ENCODE measurements around the gene ATP5F1B.
"Not testable (repeated sequence)": the region's sequence is repeated elsewhere in the genome, so short reads cannot be mapped to it uniquely, and the experiment has no call there.

The ATP5F1B gene

DNA sequence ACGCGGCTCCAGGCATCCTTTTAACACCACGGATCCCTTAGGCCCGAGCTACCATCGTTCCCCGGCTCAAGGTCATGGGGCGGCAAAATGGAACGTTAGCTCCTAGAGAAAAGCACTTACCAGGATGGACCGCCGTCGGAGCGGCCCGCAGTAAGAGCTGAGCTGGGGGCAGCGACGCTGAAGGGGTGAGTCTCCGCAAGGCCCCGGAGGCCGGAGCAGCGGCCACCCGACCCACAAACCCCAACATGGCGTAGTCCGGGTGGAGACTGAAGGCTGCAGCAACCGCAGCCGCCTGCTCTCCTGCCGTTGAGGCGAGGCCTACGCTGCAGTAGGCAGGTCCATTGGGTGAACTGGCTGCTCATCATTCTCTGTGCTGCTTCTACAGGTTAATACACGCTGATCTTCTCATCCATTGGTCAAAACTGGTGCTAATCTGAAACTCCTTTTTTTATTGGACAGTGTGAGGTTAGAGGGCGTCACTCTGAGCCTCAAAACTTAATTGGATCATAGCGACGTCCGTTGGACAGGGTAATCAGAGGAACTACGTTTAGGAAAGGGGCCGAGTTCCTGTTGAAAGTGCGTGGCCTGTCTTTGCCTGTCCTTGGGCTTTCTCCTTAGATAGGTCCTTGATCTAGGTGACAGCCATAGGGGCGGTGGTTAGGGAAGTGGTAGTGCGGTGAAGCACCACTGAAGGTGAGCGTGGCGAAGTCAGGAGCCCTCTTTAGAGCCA is at the start of gene ATP5F1B:
TSS of gene ATP5F1B (minus strand) at position 268 of the 730 bp plus-strand sequence. CDS start at position 247, 21 bp downstream.
- peak; percentile 99 for DNase-seq

DNA sequence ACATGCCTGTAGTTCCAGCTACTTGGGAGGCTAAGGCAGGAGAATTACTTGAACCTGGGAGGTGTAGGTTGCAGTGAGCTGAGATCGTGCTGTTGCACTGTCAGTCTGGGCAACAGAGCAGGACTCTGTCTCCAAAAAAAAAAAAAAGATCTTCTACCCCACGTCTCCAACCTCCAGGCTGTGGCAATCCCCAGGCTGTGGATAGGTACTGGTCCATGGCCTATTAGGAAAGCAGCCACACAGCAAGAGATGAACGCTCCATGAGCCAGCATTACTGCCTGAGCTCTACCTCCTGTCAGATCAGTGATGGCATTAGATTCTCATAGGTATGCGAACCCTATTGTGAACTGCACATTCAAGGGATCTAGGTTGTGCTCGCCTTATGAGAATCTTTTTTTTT is 48.4 kb upstream of the ATP5F1B start:
- DNase-seq, result no peak

- DNase-seq, result peak; percentile 65
Measured at GRCh38 chr12:56688846-56689109, 43.0 kb upstream of the ATP5F1B start.

DNA sequence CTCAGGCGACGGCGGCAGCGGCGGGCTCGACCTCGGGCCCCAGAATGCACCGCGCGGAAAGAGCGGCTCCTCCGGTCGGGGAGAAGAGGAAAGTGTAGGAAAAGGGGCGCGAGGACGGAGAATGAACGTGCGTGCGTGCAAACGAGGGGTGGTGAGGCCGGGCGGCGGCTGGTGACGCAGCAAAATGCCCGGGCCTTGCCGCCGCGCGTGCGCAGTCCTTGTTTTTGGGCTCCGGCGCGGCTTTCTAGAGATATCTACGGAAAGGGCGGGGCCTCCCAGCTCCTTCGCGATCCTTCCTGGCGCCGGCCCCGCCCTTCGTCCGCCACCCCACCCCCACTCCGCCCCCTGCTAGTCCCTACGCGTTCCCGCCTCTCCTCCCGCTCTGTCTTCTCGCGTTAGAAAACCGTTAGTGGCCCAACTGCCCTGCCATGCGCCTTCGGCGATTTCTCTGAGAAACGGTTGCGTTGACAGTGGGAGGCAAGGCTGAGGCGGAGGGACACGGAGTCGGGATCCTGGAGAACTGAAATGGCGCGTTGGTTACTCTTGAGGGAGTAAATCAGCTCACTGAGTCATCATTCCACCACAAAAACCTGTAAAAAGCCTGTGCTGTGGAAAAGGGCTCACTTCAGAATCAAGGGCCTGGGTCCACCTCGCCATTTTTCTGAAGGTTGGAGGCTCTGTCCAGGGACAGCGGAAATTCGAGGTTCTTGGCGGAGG is 42.5 kb upstream of the ATP5F1B start, which contains the start of gene PTGES3:
TSS of gene PTGES3 (minus strand) at position 156 of the 717 bp plus-strand sequence. CDS start 285 bp downstream, outside the sequence.
- peak; percentile 99 for DNase-seq

DNA sequence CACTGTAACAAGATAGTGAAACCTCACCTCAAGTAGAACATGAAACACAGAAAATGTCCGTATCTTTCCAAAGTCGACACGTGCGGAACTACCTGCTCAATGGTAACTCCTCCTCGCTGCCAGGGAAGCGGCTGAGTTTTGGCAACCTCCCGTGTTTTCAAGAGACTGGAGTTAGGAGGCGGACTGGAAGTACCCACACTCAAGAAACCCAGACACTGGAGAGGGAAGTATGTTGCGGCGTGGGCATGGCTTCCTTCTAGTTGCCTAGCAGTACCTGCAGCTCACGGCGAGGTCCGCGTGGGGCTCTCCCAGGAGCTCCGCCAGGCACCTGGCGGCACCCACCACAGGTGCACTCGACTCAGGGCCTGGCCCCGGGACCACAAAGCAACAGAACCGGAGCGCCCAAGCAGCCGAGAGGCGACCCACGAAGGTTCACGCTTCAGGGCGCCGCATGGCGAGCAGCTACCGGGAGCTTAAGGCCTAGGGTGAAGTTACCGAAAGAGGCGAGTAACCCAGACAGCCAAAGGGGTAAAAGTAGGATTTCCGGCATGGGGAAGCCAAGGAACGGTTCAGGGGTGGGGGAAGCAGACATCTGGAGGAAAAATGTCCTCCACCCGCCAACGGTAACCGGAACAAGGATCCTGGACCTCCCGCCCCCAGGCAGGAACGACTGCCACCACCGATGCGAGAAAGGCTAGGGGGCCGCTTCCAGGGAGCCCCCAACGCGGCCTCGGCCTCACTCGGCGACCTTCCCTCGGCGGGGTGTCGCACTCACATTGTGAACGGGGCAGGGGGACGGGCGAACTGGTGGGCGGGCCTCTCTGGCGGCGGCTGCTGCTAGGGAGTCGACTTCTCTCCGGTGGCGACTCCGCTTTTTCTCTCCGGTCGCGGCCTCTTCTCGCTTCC is 41.7 kb upstream of the ATP5F1B start:
- peak; percentile 33 for DNase-seq

DNA sequence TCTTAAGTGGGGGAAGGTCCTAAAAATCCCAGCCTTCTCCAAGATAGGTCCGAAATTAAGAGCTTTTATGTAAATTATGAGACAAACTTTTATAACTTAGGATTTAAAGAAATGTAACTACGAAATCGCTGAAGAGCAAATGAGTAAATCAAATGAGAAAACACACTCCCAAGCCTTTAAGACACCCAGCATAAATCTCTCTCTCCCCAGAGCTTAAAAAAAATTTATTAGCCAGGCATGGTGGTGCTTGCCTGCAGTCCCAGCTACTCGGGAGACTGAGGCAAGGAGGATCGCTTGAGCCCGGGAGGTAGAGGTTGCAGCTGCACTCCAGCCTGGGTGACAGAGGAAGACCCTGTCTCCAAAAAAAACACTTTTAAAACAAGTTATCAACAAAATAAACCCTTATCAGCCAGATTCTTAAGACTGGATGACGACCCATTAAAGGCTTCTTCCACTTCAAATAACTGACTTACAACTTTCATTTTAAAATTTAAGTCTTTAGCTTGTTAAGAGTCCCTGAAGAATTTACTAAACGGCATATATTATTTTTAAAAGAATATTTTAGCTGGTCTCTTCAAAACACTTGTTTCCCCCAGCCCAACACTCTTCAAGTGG is 39.1 kb upstream of the ATP5F1B start:
- DNase-seq, result no peak

DNA sequence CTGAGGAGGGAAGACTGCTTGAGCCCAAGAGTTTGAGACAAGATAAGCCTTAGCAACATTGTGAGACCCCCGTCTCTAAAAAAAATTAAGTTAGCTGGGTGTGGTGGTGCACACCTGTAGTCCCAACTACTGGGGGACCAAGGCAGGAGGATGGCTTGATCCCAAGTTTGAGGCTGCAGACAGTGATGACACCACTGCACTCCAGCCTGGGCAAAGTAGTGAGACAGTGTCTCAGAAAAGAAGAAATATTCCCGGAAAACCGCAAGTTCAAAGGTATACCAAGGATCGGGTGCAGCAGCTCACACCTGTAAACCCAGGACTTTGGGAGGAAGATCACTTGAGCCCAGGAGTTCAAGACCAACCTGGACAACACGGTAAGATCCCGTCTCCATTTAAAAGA is 36.5 kb upstream of the ATP5F1B start:
- DNase-seq, result no peak

DNA sequence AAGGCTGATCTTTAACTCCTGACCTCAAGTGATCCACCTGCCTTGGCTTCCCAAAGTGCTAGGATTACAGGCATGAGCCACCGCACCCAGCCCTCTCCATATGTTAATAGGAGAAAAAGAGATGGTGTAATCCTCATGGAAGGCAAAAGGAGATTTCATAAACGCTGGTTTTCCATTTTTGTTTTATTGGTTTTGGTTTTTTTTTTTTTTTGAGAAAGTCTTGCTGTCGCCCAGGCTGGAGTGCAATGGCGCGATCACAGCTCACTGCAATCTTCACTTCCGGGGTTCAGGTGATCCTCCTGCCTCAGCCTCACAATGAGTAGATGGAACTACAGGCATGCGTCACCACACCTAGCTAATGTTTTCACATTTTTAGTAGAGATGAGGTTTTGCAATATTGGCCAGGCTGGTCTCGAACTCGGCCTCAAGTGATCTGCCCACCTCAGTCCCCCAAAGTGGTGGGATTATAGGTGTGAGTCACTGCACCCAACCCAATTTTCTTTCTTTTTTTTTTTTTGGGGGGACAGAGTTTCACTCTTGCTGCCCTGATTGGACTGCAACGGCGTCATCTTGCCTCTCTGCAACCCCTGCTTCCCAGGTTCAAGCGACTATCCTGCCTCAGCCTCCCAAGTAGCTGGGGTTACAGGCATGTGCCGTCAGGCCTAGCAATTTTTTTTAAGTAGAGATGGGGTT is 34.2 kb upstream of the ATP5F1B start:
- no peak for DNase-seq

- DNase-seq, result no peak
Measured at GRCh38 chr12:56678852-56679251, 33.1 kb upstream of the ATP5F1B start.

DNA sequence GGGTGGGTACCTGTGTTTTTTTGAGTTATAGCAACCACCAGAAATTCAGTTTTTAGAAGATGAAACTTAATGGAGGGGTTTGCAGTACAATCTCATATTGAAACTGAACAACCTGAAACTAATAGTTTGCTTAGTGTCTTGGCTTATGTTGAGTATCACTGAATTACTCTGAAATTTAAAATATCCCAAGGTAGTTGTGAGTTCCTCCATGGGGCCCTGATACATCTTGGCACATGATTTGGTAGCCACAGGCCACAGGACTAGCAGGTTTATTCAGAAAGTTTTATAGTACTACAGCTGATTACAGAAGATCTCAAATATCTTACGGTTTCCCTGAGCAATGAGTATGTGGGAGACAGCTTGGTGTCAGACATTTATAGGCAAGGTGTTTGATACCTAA is 31.9 kb upstream of the ATP5F1B start:
- no peak for DNase-seq

DNA sequence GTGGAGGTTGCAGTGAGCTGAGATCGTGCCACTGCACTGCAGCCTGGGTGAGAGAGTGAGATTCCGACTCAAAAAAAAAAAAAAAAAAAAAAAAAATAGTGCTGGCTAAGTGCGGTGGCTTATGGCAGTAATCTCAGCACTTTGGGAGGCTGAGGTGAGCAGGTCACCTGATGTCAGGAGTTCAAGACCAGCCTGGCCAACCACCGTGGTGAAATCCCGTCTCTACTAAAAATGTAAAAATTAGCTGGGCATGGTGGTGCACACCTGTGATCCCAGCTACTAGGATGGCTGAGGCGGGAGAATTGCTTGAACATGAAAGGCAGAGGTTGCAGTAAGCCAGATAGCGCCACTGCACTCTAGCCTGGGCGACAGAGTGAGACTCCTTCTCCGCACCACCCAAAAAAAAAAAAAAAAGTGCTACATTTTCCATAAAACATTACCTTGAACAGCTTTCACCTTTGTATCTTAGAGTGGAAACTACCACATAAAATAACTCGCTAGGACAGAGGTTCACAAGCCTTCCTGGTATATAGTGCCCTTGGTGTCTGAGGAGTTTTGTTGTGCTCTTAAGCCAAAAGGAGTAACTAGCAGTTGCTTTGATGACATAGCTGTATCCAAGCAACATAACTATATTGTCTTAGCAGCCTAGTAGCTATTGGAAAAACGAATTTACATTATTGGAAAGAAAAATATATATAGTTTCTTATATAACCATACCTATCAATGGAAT is 31.2 kb upstream of the ATP5F1B start:
- no peak for DNase-seq

DNA sequence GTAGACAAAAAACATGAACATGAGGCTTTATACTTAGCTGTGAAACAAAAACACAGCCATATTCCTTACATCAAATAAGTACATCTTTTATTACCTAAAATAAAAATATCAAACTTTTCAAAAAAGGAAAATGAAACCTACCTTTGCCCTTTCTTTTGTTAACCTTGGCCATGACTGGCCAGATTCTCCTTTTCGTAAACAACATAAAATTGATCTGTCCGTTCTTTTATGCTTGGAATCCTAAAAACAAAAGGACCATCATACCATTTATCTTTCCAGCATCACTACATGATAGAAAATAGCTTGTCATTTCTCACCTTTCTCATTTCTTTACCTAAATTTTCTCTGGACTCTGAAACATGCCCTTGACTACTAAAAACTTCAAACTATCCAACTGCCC is 25.8 kb upstream of the ATP5F1B start:
- DNase-seq, result no peak

GRCh38 chr12:56670836-56671235 is 25.1 kb upstream of the ATP5F1B start:
- no peak for DNase-seq

DNA sequence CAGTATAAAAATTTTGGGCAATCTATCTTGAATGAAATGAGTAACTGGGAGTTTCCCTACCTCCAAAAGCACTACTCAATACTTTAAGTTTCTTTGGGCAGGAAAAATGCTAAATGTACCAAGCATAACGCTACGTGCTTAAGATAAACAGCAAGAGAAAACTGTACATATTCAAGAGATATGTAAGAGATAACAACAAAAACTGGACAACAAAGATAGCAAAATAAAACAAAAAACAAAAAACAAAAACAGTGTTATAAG is 22.3 kb upstream of the ATP5F1B start:
- no peak for DNase-seq

- DNase-seq, result no peak
Measured at GRCh38 chr12:56661979-56662638, 16.3 kb upstream of the ATP5F1B start.

DNA sequence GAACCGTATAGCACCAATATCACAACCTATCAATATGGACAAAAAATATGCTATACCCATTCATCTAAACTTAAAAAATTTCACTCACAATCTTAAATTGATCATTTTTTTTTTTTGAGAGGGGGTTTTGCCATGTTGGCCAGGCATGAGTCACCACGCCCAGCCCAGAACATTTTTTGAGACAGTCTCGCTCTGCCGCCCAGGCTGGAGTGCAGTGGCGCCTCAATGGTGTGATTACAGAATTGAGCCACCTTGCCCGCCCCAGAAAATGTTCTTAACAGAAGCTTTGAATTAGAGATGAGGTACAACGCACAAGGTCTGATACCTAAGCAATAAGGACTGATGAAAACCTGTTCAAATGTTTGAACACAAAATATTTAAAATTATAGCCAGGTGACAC is 15.8 kb upstream of the ATP5F1B start:
- DNase-seq, result no peak

GRCh38 chr12:56658921-56659320 is 13.1 kb upstream of the ATP5F1B start:
- no peak for DNase-seq

DNA sequence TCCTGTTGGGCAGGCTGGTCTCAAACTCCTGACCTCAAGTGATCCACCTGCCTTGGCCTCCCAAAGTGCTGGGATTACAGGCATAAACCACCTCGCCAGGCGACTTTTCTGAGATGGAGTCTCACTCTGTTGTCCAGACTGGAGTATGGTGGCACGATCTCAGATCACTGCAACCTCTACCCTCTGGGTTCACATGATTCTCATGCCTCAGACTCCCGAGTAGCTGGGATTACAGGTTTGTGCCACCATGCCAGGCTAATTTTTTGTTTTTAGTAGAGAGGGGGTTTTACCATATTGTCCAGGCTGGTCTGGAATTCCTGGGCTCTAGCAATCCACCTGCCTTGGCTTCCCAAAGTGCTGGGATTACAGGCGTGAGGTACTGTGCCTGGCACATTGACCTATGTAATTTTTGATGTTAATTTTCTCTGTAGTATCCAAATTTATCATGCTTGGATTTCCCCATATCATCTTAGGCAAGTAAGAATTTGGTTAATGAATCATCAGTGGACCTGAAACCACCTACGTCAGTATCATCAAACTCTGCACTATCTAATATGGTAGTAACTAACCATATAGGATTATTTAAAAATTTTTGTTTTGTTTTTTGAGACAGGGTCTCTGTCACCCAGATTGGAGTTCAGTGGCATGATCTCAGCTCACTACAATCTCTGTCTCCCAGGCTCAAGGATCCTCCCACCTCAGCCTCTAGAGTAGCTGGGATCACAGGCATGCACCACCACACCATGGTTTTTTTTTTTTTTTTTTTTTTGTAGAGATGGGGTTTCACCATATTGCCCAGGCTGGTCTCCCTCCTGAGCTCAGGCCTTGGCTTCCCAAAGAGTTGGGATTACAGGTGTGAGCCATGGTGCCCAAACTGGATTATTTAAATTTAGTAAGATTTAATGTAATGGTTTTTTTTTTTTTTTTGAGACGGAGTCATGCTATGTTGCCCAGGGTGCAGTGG is 11.9 kb upstream of the ATP5F1B start:
- no peak for DNase-seq

DNA sequence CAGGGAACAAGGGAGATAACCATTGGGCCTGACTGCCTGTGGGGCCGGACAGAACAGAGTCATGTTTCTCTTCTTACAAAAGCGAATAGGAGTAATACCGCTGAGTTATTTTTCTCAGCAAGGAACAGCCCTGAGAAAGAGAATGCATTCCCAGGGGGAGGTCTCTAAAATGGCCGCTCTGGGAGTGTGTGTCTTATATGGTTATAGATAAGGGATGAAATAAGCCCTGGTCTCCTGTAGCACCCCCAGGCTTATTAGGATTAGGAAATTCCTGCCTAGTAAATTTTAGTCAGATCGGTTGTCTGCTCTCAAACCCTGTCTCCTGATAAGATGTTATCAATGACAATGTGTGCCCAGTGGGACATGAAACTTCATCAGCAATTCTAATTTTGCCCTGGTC is 8.0 kb upstream of the ATP5F1B start:
- not testable (repeated sequence) for DNase-seq

GRCh38 chr12:56648023-56648422 is 2.2 kb upstream of the ATP5F1B start:
- not testable (repeated sequence) for DNase-seq
